Skeletal muscle cell (primary cell): ENCODE measurements around the gene PHYHD1.
A peak's percentile ranks its signal among the peaks of the same experiment; 100 is the strongest.
"Not testable (repeated sequence)": the region's sequence is repeated elsewhere in the genome, so short reads cannot be mapped to it uniquely, and the experiment has no call there.

Source experiments
- DNase-seq: peaks from one replicate; pipeline ENCODE4 v3.0.0-alpha.2; 2010; ENCODE audit warnings: low read depth
- H3K4me3 ChIP-seq: 2 replicates; pipeline ENCODE4 v1.5.1; 2011; ENCODE audit warnings: low read depth, mild to moderate bottlenecking, control low read depth, low read length, moderate library complexity

PHYHD1 gene

GRCh38 chr9:128917151-128917849 is 3.5 kb upstream of the PHYHD1 start:
- no peak overlapping the region for H3K4me3 ChIP-seq
- DNase-seq, result peak; percentile 33

- H3K4me3 ChIP-seq, result no peak overlapping the region
- no peak for DNase-seq
Measured at GRCh38 chr9:128918921-128919320, 1.9 kb upstream of the PHYHD1 start.

- no peak overlapping the region for H3K4me3 ChIP-seq
- DNase-seq, result no peak
Measured at GRCh38 chr9:128919402-128920089, 1.2 kb upstream of the PHYHD1 start.

- peak overlapping the region; percentile 44 for H3K4me3 ChIP-seq
- no peak for DNase-seq
Measured at GRCh38 chr9:128921881-128922763, 1.3 kb downstream of the PHYHD1 start.

- DNase-seq, result no peak
- no peak overlapping the region for H3K4me3 ChIP-seq
Measured at GRCh38 chr9:128923493-128923883, 2.7 kb downstream of the PHYHD1 start.

- DNase-seq, result no peak
- H3K4me3 ChIP-seq, result no peak overlapping the region
Measured at GRCh38 chr9:128927731-128928411, 7.1 kb downstream of the PHYHD1 start.

- DNase-seq, result no peak
- H3K4me3 ChIP-seq, result no peak overlapping the region
Measured at GRCh38 chr9:128928624-128929023, 7.8 kb downstream of the PHYHD1 start.

GRCh38 chr9:128929560-128929959 is 8.8 kb downstream of the PHYHD1 start:
- no peak overlapping the region for H3K4me3 ChIP-seq
- DNase-seq, result no peak

GRCh38 chr9:128933731-128934130 is 12.9 kb downstream of the PHYHD1 start:
- H3K4me3 ChIP-seq, result no peak overlapping the region
- DNase-seq, result no peak

GRCh38 chr9:128936171-128936865 is 15.5 kb downstream of the PHYHD1 start:
- no peak overlapping the region for H3K4me3 ChIP-seq
- no peak for DNase-seq

GRCh38 chr9:128937310-128938165 is 16.8 kb downstream of the PHYHD1 start:
- no peak overlapping the region for H3K4me3 ChIP-seq
- DNase-seq, result no peak

- no peak for DNase-seq
- H3K4me3 ChIP-seq, result no peak overlapping the region
Measured at GRCh38 chr9:128940271-128940921, 19.6 kb downstream of the PHYHD1 start.

GRCh38 chr9:128940946-128941755 is 20.4 kb downstream of the PHYHD1 start:
- DNase-seq, result no peak
- no peak overlapping the region for H3K4me3 ChIP-seq

- H3K4me3 ChIP-seq, result no peak overlapping the region
- DNase-seq, result no peak
Measured at GRCh38 chr9:128943832-128944620, 23.2 kb downstream of the PHYHD1 start.

GRCh38 chr9:128944966-128945365 is 24.2 kb downstream of the PHYHD1 start:
- not testable (repeated sequence) for DNase-seq, H3K4me3 ChIP-seq

GRCh38 chr9:128945798-128946501 is 25.2 kb downstream of the PHYHD1 start:
- DNase-seq, result no peak
- H3K4me3 ChIP-seq, result no peak overlapping the region
